DMS53 treated with DMSO at 0.1 percent for 48 hours (cell line): ENCODE data around the gene HOXB3.

ENCODE experiments used
- DNase-seq: peaks from one replicate; lab custom pipeline; 2025; ENCODE audit not compliant: unreplicated experiment; lab: John Stamatoyannopoulos, UW

Gene HOXB3

DNA sequence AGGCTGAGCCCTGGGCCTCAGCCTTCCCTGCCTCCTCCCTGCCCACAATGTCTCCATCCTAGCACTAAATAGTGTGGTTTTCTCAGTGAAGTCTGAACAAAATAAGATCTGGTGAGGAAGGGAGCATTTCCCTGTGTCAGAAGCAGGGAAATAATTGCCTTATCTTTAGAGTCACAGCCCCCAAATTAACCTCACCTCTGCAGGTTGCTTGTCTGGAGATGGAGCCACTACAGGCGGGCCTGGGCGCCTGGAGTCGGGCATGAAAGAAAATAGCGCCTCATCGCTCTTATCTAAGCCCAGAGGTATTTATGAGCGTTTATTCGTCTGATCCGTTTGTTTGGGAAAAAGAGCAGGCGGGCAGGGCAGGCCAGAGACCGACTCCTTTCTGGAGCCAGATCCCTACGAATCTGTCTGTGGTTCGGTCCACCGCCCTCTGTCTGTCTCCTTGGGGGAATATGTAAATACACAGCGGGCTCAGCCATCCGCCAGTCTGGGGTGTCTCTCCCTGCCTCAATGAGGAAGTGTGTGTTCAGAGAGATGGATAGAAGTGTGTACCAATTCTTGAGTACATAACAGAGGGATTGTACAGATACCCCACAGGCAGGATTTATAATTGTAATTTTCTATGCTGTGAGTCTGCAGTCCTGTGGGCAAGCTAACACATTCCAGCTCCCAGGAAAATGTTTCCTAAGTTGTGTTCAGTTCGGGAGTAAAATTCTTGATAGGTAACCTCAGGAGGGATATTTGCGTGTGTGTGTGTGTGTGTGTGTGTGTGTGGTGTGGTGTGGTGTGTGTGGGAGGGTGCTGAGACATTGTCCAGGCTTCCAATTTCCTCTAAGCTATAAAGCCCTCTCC lies 10.4 kb upstream of the HOXB3 start:
- no peak for DNase-seq

- no peak for DNase-seq
These were observed 9.3 kb upstream of the HOXB3 start for GRCh38 chr17:48599354-48599753.

DNA sequence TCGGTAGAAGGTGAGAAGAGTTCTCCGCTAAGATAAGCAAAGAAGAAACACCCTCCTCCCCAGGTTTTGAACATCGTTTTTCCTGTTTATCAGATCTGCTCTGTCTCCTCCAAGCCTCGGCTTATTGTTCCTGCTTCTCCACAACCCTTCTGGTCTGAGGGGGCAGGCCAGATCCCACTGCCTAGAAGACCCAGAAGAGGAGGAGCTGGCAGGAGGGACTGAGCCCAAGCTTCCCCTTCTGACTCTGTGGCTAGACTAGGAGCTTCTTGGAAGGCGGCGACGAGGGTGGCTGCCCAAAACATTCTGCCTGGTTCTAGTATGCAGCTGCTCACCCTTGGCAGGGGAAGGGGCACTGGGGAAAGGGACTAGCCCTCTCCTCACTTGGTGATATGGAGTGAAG lies 8.7 kb upstream of the HOXB3 start:
- DNase-seq = no peak

DNA sequence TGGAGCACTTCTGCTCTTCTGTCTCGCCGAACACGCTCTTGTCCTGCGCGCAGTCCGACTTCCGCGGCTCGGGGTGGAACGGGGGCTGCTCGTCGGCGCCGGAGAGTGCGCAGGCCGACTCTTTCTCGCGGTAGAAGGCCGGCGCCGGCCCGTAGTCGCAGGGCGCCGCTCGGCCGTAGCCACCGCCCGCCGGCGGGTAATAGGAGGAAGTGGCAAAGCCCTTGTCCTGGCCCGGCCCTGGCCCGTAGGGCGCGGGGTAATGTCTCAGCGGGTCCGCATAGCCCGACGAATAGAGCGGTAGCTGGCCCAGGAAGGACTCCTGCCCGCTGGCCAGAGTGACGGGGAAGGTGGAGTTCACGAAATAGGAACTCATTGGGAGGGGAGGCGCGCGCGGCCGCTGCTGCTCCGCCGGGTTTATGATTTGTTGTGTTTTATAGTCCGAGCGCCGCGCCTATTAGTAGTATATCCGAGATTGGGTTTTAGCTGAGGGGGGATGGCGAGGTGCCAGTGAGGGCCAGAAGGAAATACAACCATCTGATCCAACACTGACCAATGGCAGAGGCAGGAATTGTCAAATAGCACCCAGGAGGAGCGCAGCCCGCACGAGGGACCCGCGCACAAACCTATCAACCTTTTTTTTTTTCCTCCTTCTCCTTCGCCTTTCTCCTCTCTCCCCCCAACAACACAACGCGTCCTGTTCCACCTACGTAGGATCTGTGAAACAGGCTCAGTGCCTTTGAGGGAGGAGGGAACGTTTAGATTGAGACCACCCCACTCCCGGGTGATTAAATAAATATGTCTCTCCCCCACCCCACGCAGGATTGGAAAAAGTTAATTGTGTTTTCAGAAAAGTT lies 8.0 kb upstream of the HOXB3 start:
- no peak for DNase-seq

DNA sequence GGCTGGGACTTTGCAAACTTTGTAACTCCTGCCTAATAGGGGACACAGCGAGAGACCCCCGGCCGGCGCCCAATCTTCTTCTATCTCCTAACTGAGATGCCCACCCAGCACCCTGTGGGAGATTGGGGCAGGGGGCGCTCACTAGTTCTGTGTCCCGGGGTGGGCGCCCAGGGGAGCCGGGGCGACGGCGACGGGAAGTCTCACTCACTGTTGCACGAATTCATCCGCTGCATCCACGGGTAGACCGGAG lies 7.4 kb upstream of the HOXB3 start:
- DNase-seq = no peak

DNA sequence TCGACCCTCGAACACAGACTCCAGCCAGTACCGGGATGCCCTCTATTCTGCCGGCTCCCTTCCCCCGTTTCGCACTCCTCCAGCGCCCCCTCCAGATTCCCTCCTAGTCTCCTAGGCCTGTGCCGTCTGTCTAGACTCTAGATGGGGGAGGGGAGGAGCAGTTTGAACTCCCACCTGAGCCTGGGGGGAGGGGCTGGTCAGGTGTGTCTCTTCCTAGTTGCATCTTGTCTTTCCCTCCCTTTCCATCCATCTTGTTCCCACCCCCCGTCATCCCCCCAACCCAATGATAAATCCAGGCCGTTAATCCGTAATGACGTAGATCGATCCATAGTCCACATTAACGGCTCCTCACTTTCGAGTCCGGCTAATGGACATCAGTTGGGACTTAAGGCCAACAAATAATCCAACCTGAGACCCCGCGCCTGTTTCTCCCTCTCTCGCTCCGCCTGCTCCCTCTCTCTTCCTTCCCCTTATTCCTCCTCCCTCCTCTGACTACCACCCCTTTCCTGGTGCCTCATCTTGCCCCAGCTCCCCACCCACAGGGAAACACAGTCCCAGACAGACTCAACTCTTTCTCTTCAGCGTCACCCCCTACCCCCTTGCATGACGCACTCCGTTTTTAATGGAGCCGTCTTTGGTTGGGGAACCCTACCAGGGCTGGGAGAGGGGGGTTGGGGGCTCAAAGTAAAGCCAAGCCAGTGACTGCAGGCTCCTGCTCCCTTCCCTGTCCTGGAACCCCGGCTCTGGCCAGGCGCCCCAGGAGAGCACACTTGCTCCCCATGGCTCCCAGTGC lies 6.9 kb upstream of the HOXB3 start:
- DNase-seq = no peak

GRCh38 chr17:48596000-48596734 lies 6.1 kb upstream of the HOXB3 start:
- DNase-seq = no peak

- DNase-seq = no peak
These were observed 5.4 kb upstream of the HOXB3 start for GRCh38 chr17:48595278-48595999.

DNA sequence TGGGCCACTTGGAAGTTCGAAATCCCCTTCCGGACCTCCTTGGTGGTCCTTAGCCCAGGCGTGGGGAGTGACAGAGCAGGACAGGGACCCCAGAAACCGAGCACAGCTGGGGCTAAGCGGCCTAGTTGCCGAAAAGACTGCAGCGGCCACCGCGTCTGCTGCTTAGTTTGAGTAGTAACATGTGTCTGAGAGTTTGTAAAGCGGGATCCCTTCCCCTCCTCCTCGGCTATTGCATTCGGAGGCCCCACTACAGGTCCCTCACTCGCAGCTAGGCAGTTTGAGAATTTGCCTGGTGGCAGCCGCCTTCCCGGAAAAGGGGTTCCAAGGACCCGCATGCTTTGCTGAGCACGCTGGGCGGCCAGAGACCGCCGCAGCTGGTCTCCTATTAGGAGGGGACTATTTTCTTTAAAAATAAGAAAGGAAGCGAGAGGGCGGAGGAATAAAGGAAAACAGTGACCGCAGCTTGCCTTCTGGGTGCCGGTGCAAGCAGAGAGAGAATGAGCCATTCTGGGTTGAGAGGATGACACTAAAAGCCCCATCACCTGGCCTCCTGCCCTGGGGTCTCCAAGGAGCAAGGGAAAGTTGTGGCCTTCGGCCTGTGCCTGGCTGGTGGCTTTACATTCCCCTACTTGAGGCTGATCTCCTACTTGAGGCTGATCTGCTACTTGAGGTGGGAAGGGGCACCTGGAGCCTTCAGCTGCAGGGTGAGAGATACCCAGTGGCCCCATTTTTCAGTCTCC lies 4.7 kb upstream of the HOXB3 start:
- no peak for DNase-seq

GRCh38 chr17:48593840-48594537 lies 3.9 kb upstream of the HOXB3 start:
- peak; percentile 57 for DNase-seq

DNA sequence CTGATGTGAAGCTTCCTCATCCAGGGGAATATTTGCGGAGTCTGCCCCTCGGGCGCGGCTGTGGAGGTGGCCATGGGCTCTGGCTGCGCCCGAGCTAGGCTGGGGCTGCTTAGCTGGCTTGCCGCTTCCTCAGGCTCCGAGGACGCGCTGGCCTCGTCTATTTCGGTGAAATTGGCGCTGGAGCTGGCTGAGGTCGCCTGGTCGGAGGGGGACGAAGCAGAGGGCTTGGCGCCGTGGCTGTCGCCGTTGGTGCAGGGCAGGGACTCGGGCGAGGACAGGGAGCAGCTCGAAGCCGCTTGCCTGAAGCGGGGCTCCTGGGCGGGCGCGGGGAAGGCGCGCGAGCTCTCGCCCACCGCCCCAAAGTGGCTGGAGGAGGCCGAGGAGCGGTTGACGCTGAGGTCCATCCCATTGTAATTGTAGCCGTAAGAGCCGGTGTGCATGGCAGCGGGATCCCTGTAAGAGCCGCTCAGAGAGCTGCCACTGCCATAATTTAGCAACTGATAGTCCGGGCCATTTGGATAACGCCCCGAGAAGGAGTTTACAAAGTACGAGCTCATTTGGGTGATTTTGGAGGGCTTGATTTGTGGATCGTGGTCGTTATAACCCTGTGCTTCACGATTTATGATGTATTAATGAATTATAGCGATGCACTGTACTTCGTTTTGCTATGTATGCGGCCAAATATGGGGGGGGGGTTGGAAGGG lies 3.2 kb upstream of the HOXB3 start, which contains the start of gene HOXB5:
Gene HOXB5 (minus strand): TSS at position 654 of the 704 bp plus-strand sequence. CDS start 97 bp downstream, at position 557.
- no peak for DNase-seq

- DNase-seq = no peak
These were observed 2.5 kb upstream of the HOXB3 start for GRCh38 chr17:48592577-48592976.

DNA sequence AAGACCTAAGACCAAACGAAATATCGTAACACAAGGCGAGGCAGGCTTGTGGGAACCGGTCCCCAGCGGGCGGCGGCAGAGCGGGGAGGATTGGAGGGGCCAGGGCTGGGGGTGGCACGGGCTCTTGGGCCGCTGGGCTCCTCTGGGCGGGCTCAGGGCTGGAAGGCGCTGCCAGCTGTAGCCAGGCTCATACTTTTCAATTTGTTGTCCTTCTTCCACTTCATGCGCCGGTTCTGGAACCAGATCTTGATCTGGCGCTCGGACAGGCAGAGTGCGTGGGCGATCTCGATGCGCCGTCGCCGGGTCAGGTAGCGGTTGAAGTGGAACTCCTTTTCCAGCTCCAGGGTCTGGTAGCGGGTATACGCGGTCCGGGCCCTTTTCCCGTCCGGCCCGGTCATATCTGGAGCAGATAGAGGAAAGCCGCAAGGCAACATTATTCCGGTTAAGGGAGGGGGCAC lies 2.0 kb upstream of the HOXB3 start:
- DNase-seq = no peak

DNA sequence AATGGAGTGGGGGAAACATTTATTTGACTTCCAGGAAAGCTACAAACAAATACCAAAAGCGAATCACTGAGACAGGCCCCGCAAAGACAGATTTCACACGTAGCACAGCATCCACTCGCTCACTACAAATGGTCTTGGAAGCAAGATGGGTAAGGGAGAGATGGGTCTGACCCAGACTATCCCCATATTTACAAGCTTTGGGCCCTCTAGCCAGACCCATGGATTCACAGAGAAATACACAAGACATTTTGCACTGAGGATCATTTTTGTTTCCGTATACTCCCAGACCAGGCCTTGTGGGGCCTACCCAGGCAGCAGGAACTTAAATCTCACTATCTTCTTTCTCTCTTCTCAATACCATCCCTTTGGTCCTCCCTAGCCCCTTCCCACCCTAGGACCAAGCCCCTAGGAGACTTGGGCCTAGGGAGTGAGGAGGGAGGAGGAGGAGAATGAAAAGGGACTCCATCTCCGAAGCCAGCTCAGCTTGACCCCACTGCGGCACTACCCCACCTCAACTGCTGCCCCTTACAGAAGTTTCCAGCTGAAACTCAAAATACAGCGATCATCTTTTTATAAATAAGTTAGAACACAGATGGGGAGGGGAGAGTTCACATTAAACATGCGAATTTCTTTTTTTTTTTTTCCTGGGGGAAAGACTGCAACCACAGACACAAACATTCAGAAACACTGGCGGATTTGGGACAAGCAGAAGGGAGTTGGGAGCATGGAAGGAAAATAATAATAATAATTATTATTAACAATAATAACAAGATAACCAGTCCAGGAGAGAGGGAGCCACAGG lies 1.4 kb upstream of the HOXB3 start:
- no peak for DNase-seq

GRCh38 chr17:48590607-48591161 lies 643 bp upstream of the HOXB3 start:
- DNase-seq = no peak

- DNase-seq = no peak
These were observed 796 bp downstream of the HOXB3 start for GRCh38 chr17:48589060-48589830.
